HG03064 (cell line): ENCODE results near the gene ZFP2.
"Not testable (repeated sequence)": the region's sequence is repeated elsewhere in the genome, so short reads cannot be mapped to it uniquely, and the experiment has no call there.

Experiments used
- ATAC-seq: cut with Tn5 transposase; IDR thresholded peaks from one replicate; pipeline ENCODE4 v1.9.1; 2021; ENCODE audit warnings: low read depth; ENCODE audit not compliant: unreplicated experiment

Gene ZFP2

DNA sequence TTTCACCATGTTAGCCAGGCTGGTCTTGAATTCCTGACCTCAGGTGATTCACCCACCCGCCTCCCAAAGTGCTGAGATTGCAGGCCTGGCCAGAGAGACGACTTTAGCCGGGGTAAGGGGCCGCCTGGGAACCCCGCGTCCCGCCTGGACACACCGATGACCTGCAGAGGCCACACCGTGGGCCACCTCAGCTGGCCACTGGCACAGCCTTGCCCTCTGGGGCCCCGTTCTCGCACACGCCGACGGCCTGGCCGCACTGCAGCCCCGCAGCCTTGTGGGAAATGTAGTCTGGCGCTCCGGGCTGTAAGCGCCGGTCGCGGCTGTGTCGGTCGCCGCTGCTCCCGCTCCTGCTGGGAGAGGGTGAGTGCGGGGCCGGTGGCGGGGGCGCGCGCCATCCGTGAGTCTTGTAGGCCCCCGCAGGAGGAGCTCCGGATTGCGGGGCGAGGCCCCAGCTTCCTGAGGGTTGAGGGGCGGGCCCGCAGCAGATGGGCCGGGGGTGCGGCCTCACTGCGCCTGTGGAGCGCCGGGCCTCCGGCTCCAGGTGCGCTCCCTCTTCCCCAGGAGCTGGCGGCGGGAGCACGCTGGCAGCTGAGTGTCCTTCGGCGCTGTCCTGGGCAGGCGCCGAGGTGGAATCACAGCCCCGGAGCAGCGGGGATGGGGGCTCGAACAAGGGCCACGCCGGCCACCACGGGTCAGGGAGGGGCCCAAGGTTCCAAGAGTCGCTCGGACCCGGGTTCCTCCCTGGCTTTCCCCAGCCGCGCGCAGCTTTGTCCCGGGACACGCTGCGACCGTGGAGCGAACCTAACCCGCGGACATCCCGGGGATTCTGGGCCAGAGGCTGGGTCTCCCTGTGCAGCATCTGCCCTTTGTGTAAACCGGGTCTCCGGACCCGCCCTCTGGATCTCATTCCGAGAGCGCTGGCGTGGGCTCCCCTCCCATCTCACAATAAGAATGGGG lies at the start of gene ZFP2:
Gene ZFP2, plus strand, starts transcription at position 299 of the 957 bp plus-strand sequence. CDS start 35,401 bp downstream, outside the sequence.
- no peak for ATAC-seq

DNA sequence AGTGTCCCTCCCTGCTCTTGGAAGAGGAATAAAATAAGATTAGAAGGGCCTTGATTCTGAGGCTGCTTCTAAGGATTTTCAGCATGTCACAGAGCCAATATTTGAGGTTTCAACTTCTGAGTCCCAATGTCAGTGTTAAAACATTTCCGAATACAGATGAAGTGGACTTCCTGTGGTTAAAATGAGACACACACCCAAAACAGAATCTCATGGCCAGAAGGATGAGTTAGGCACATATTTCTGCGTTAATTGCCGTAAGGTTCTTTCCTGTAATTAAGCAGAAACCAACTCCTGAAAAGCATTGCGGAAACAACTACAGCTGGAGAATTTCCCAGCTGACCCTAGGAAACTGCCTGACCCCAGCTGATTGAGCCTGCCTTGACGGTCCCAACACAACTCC lies 46.4 kb upstream of the ZFP2 start:
- ATAC-seq: no peak

DNA sequence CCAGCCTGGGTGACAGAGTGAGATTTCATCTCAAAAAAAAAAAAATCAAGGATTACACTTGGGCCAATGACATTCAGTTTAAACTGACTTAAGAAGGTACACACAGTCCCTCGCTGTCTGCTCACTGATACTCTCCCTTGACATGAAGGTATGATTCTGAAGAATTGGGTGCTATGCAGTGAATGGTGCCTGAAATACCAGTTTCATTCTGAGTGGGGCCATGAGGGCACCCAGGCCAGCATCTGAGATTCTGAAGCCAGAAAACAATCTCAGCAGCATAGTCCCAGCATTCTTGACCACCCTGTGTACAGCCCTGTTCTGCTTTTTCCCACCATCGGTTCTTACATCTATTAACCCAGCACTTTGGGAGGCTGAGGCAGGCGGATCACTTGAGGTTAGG lies 43.8 kb upstream of the ZFP2 start:
- ATAC-seq: no peak

DNA sequence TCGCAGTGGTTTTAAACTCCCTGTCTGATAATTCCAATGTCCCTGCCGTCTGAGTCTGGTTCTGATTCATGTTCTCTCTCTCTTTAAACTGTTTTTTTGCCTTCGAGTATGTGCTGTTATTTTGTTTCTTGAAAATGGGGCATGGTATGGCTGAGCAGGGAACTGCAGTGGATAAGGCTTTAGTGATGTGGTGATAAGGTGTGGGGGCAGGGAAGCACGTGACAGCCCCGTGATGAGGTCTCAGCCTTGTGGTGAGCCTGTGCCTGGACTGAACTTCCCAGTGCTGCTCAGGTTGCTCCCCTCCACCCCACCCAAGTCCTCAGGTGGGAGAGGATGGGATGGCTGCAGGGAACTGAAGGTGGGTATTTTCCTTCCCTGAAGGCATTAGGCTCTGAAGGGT lies 41.4 kb upstream of the ZFP2 start:
- no peak for ATAC-seq

DNA sequence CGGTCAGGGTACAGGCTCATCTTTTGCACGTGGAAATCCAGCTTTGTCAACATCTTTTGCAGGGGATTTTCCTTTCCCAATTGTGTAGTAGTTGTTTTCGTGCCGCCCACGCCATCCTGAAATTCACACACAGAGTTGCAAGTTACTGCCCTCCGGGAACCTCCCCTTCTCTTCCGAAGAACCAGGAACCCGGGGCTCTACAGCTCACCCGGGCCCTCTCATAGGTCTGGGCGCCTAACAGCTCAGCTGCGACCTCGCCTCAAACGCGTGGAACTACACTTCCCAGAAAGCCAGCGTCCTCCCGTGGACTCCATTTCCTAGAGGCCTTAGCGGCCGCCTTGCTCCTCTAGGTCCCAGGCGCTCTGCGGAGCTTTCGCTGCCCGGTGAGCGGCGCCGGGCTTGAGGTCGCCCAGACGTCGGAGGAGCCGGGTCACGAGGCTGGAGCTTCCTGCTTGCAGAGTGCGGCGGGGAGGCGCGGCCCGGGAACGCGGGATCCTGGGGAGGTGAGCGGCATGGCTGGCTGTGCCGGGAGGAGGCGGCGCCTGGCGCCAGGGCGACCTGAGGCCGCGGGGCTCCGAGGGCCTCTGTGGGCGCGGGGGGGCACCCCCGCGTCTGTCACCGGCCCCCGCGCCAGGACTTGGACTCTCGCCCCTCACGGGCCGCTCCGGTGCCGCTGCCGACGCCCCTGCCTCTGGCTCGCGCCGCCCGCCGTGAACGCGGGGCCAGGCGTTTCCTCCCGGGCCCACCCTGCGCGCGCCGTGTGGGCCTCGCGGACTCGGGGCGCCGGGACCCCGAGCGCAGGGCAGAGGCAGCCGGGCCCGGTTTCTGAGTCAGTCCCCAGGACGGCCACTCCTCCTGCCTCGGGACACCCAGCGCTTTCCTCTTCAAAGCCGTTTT lies 35.8 kb upstream of the ZFP2 start, which contains the start of gene ZNF354B:
Gene ZNF354B, plus strand, starts transcription at position 329 of the 897 bp plus-strand sequence. CDS start 1,095 bp downstream, outside the sequence.
- ATAC-seq: peak; percentile 99

DNA sequence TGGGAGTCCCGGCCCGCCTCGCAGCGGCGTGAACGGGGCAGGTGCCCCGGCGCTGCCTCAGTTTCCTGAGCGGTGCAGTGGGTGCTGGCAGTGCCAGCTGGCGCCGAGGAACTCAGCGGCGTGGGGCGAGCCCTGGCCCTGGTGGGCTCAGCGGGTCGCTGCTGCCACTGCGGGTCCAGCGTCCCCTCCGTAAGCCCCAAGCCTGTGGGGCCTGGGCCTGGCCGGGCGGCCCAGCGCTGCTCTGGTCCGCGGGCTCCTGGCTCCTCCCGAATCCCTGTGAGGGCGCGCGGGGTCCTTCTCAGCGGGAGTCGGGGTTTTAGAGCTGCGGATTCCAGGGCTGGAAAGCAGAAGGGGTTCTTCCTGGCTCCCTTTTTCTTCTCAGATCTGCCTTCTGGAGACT lies 35.1 kb upstream of the ZFP2 start:
- ATAC-seq: not testable (repeated sequence)

DNA sequence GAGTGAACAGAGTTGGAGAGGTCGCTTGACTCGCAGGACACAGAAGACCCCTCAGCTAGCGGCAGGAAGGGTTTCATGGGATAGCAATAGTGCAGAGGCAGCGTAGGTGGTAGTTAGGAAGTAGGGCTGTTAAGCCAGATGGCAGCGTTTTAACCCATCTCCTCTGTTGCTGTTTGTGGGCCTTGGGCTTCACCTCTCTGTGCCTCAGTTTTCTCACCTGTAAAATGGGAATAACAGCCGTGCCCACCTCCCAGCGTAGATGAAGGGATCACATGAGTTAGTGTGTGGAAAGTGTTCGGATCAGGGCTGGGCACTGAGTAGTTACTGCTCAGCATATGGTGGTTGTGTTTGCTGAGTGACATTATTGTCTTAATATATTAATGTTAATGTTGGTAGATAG lies 34.1 kb upstream of the ZFP2 start:
- no peak for ATAC-seq

DNA sequence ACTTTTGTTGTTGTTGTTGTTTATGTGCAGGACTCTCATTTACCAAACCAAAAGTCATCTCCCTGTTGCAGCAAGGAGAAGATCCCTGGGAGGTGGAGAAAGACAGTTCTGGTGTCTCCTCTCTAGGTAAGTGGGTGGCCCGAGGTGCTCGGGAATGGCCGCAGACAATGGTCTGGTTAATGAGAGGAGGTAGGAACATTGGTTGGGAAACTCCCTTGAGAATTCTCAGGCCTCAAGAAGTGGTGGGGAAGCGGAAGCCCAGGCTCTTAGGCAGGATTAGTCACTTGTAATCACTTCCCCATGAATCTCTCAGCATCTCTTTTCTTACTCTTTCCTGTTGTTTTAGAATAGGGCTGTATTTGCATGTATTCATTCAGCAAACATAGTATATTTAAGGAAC lies 28.8 kb upstream of the ZFP2 start:
- ATAC-seq: no peak

DNA sequence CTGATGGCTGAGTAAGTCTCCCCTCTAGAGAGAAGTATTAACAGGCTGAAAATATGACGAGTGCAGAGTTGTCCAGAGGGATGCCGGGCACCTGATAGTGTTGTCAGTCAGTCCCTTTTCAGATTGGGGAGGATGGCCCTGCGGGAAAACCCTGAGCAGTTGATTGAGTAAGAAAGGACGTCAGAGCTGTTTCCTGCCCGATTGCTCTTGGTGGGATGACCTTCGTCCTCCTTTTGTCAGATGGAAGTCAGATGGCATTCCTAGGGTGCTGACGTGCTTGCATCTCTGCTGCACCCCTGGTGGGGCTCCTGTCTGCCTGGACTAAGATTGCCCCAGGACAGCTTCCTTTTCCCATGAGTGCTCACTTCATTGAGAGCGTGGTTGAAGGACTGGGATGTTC lies 26.1 kb upstream of the ZFP2 start:
- ATAC-seq: no peak

DNA sequence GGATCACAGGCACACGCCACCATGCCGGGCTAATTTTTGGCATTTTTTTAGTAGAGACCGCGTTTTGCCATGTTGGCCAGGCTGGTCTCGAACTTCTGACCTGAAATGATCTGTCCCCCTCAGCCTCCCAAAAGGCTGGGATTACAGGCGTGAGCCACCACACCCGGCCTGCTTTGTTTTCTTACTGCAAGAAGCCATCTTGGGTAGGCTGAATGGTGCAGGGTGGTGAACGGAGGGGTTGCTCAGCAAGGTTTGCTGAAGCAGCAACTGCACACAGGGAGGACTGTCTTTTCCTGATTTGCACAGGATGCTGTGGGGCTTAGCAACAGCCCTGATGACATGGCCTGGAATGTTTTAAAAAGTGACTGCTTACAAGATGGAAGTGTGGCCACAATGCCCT lies 25.3 kb upstream of the ZFP2 start:
- ATAC-seq: no peak

DNA sequence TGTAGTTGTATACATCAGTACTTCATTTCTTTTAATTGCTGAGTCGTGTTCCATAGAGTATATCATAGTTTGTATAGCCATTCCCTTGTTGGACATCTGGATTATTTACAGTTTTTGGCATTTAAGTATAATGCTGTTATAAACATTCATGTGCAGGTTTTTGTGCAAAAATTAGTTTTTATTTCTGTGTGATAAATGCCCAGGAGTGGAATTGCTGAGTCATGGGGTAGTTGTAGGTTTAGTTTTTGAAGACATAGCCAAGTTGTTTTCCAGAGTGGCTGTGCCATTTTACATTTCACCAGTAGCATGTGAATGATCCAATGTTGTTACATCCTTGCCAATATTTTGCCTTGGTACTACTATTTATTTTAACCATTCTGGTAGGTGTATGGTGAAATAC lies 23.4 kb upstream of the ZFP2 start:
- ATAC-seq: no peak

DNA sequence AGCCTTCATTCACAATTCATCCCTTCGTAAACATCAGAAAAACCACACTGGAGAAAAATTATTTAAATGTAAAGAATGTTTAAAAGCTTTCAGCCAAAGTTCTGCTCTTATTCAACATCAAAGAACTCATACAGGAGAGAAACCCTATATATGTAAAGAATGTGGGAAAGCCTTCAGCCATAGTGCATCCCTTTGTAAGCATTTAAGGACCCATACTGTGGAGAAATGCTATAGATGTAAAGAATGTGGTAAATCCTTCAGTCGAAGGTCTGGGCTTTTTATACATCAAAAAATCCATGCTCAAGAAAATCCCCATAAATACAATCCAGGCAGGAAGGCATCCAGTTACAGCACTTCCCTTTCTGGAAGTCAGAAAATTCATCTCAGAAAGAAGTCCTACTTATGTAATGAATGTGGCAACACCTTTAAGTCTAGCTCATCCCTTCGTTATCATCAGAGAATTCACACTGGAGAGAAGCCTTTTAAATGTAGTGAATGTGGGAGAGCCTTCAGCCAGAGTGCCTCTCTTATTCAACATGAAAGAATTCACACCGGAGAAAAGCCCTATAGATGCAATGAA lies 12.5 kb upstream of the ZFP2 start:
- not testable (repeated sequence) for ATAC-seq

DNA sequence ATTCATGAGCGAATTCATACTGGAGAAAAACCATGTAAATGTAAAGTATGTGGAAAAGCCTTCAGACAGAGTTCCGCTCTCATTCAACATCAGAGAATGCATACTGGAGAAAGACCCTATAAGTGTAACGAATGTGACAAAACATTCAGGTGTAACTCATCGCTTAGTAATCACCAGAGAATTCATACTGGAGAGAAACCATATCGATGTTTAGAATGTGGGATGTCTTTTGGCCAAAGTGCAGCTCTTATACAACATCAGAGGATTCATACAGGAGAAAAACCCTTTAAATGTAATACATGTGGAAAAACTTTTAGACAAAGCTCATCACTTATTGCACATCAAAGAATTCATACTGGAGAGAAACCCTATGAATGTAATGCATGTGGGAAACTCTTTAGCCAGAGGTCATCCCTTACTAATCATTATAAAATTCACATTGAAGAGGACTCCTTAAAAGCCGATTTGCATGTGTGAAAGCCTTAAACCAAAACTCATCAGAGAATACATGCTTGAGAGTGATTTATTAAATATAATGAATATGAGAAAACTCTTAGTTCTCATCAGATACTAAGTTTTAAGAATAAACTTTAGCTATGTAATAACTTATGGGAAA lies 11.8 kb upstream of the ZFP2 start:
- ATAC-seq: no peak

DNA sequence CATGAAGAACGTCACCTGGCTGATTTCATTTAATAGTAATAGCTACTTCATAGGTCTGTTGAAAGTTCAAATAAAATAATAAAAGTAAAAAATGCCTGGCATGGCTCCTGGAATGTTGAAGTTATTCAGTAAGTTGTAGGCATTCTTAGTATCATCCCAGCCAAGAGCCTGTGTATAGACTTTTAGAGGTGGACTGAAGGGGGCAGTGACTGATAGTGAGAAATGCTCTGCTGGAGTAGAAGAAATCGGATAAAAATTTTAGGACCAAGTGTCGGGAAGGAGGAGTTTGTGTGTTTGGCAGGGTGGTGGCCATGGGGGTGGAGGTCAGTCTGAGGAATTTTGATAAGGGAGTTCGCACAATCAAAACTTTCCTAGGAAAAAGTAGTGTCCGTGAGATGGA lies 3.6 kb downstream of the ZFP2 start:
- ATAC-seq: no peak

DNA sequence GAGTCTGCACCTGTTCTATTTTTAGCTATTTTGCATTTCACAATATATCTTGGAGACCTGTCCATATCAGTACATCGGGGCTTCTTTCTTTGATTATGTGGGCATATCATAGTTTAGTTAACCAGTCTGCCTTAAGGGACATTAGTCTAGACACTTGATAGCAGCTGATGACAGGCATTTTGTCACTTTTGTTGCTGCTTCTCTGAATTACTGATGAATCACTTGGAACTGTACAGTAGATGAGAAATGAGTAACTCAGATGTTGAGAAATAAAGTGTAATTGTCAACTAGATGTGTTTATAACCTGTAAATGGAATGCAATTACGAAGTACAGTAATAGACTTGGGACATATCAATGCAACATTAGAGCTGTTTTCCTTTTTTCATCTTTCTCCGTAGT lies 7.1 kb downstream of the ZFP2 start:
- ATAC-seq: no peak

DNA sequence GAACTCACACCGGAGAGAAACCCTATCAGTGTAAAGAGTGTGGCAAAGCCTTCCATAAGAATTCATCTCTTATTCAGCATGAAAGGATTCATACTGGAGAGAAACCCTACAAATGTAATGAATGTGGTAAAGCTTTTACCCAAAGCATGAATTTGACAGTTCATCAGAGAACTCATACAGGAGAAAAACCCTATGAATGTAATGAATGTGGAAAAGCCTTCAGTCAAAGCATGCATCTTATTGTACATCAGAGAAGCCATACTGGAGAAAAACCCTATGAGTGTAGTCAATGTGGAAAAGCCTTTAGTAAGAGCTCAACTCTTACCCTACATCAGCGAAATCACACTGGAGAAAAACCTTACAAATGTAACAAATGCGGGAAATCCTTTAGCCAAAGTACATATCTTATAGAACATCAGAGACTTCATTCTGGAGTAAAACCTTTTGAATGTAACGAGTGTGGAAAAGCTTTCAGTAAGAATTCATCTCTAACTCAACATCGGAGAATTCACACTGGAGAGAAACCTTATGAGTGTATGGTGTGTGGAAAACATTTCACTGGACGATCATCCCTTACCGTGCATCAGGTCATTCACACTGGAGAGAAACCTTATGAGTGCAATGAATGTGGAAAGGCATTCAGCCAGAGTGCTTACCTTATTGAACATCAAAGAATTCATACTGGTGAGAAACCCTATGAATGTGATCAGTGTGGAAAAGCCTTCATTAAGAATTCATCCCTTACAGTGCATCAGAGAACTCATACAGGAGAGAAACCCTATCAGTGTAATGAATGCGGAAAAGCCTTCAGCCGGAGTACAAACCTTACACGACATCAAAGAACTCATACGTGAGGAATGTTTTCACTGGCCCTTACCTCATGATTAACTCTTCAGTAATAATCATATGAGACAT lies 36.4 kb downstream of the ZFP2 start:
- no peak for ATAC-seq

DNA sequence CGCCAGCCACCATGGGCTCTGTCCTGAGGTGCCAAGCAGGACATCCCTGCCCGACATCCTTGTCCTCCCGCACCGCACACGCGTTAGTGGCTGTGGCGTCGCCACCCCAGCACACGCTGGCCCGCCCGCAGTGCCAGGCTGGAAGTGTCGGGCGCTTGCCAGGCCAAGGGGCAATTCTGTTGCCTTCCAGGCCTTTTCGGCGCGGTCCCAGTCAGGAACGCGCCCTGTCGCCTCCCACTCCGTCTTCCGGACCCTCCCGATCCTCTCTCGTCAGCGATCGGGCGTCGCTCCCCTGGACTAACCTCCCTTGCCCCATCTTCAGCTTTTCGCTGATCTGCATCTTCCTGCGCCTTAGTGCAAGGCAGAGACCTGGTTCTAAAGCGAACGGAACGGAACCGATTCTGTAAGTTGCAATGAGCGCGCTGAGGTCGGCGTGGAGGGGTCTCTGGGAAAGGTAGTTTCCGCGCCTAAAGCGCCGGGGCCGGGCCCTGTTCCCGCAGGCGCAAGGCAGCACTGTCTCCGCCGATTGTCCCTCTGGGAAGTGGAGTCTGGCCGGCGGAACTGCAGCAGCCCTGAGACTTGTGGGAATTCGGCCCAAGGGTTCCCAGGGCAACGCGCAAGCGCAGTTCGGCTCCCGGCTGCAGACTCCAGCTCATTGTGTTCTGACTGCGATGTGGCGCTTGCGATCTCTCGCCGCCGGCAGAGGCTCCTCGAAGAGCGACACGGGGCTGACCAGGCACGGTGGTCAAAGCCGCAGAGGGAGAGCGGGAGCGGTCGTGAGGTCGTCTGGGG lies 45.1 kb downstream of the ZFP2 start, which contains the start of gene ZNF454:
Gene ZNF454, plus strand, starts transcription at position 630 of the 792 bp plus-strand sequence. CDS start 1,594 bp downstream, outside the sequence.
- ATAC-seq: no peak

DNA sequence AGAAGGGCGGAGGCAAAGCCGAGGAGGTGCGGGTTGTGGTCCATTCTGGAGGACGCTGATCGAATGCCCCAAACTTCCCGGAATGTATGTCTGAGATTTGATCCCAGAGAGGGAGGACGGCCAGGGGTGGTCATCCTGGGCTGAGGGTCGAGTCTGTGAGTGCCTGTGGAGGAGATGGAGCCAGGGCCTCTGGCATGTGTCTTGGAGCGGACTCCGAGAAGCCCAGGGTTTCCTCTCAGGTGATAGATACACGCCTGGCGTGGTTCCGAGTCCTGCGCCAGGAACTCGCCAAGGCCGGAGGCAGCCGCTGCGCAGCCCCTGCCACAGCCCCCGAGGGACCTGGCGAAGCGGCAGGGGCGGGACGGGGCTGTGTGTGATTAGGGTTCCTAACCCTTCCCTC lies 45.6 kb downstream of the ZFP2 start:
- no peak for ATAC-seq
